ENCODE data around the gene DNAH2. TPM values are rescaled to one million over a fixed set of nuclear protein-coding genes. Genes with fewer than 3 reads are reported as not detected.

The DNAH2 gene
- polyA plus RNA-seq, 1 donor from 2014 or later = 2.0 TPM

GRCh38 chr17:7846063-7846735 is 128.7 kb downstream of the DNAH2 start:
- Histone ChIP-seq H3K9me2 (ENCODE audit: insufficient read depth, low read length) (no peaks in the 10 kb centered on the region), H3K27me3 (ENCODE audit: insufficient read depth, low read depth, low read length) (no peaks in the 10 kb centered on the region), H4K20me1 (ENCODE audit: insufficient read depth) (peaks cover 73% of the 10 kb centered on the region), H3K9ac (ENCODE audit: low read length) (no peak overlapping the region), H3K79me2 (replicated peaks; ENCODE audit: insufficient read depth, low read length) (peaks cover 43% of the 10 kb centered on the region), H3K27ac (ENCODE audit: low read length) (no peak overlapping the region), H3K36me3 (ENCODE audit: insufficient read depth, low read length) (peaks cover 5% of the 10 kb centered on the region), H2AFZ (ENCODE audit: low read depth, low read length) (no peak overlapping the region), H3K4me2 (ENCODE audit: low read length) (no peak overlapping the region), H3F3A (ENCODE audit: insufficient read depth, low read length, poor library complexity, severe bottlenecking) (peaks cover 11% of the 10 kb centered on the region), H3K4me3 (ENCODE audit: low read length) (no peak overlapping the region), H3K9me3 (ENCODE audit: low read length) (no peaks in the 10 kb centered on the region)
- TF ChIP-seq EZH2 (IDR thresholded peaks at IDR 0.05; ENCODE audit: borderline replicate concordance, insufficient read depth, low read length, poor library complexity, severe bottlenecking) = no peak
- no peak for TF ChIP-seq EP300 (conservative IDR thresholded peaks at IDR 0.05; ENCODE audit: poor library complexity, severe bottlenecking)
- TF ChIP-seq TAF1 (IDR thresholded peaks at IDR 0.05; ENCODE audit: low read depth) = no peak
- no peak for TF ChIP-seq RAD21 (conservative IDR thresholded peaks at IDR 0.05)
- TF ChIP-seq SMC3 (conservative IDR thresholded peaks at IDR 0.05; ENCODE audit: poor library complexity) = no peak
- TF ChIP-seq REST (IDR thresholded peaks at IDR 0.05; ENCODE audit: borderline replicate concordance) = no peak
- no peak for TF ChIP-seq CTCF (IDR thresholded peaks at IDR 0.05; ENCODE audit: poor library complexity, severe bottlenecking)
- no peak for TF ChIP-seq POLR2AphosphoS5 (IDR thresholded peaks at IDR 0.05)
- TF ChIP-seq MXI1 (conservative IDR thresholded peaks at IDR 0.05; ENCODE audit: poor library complexity, severe bottlenecking) = no peak

GRCh38 chr17:7846765-7847661 is 129.5 kb downstream of the DNAH2 start:
- H3K27me3 ChIP-seq (ENCODE audit: insufficient read depth, low read depth, low read length) = no peaks in the 10 kb centered on the region
- peaks cover 11% of the 10 kb centered on the region for H3F3A ChIP-seq (ENCODE audit: insufficient read depth, low read length, poor library complexity, severe bottlenecking)
- no peak for TF ChIP-seq EZH2 (IDR thresholded peaks at IDR 0.05; ENCODE audit: borderline replicate concordance, insufficient read depth, low read length, poor library complexity, severe bottlenecking)
- TF ChIP-seq RAD21 (conservative IDR thresholded peaks at IDR 0.05) = no peak
- TF ChIP-seq POLR2AphosphoS5 (IDR thresholded peaks at IDR 0.05) = no peak
- TF ChIP-seq TAF1 (IDR thresholded peaks at IDR 0.05; ENCODE audit: low read depth) = no peak
- no peak for TF ChIP-seq SMC3 (conservative IDR thresholded peaks at IDR 0.05; ENCODE audit: poor library complexity)
- TF ChIP-seq MXI1 (conservative IDR thresholded peaks at IDR 0.05; ENCODE audit: poor library complexity, severe bottlenecking) = no peak
- TF ChIP-seq EP300 (conservative IDR thresholded peaks at IDR 0.05; ENCODE audit: poor library complexity, severe bottlenecking) = no peak
- TF ChIP-seq CTCF (IDR thresholded peaks at IDR 0.05; ENCODE audit: poor library complexity, severe bottlenecking) = no peak
- no peak for TF ChIP-seq REST (IDR thresholded peaks at IDR 0.05; ENCODE audit: borderline replicate concordance)
- no peaks in the 10 kb centered on the region for H3K9me3 ChIP-seq (ENCODE audit: low read length)
- no peak overlapping the region for H2AFZ ChIP-seq (ENCODE audit: low read depth, low read length)
- H3K36me3 ChIP-seq (ENCODE audit: insufficient read depth, low read length) = peaks cover 8% of the 10 kb centered on the region
- no peak overlapping the region for H3K4me2 ChIP-seq (ENCODE audit: low read length)
- H3K79me2 ChIP-seq (replicated peaks; ENCODE audit: insufficient read depth, low read length) = peaks cover 42% of the 10 kb centered on the region
- no peak overlapping the region for H3K9ac ChIP-seq (ENCODE audit: low read length)
- no peak overlapping the region for H3K27ac ChIP-seq (ENCODE audit: low read length)
- peaks cover 79% of the 10 kb centered on the region for H4K20me1 ChIP-seq (ENCODE audit: insufficient read depth)
- H3K9me2 ChIP-seq (ENCODE audit: insufficient read depth, low read length) = no peaks in the 10 kb centered on the region
- H3K4me3 ChIP-seq (ENCODE audit: low read length) = no peak overlapping the region
